HepG2 (cell line): ENCODE measurements around the gene ACP2. TPM values are rescaled to one million over a fixed set of nuclear protein-coding genes. Genes with fewer than 3 reads are reported as not detected.
A peak's percentile ranks its signal among the peaks of the same experiment; 100 is the strongest.

ENCODE experiments used
- ATAC-seq: fragments of 200-7000 bp; cut with Tn5 transposase; 3 replicates; pipeline ENCODE4 v1.9.1; 2020; ENCODE audit warnings: mild to moderate bottlenecking, moderate library complexity
- BruUV-seq: library from RNA; stranded (reverse); fragments of 400-500 nt; replicated peaks from 2 replicates; lab custom pipeline; 2021; lab: Mats Ljungman, UMichigan
- CTCF ChIA-PET: fragments of 300-600 bp; formaldehyde crosslinking; extraction: SDS; loops from one replicate; lab custom pipeline; 2021; ENCODE audit warnings: low total read pairs, inconsistent platforms, low intra/inter-chr PET ratio; lab: Yijun Ruan, JAX
- POLR2A ChIA-PET: fragments of 350-600 bp; sonication (Branson Sonifier 250); formaldehyde crosslinking; loops from one replicate; lab custom pipeline; 2020; ENCODE audit warnings: antibody characterized with exemption, inconsistent platforms; lab: Yijun Ruan, JAX
- DNase-seq: peaks from one replicate; pipeline ENCODE4 v3.0.0-alpha.2; 2015; ENCODE audit warnings: low spot score
- FAIRE-seq: peaks from 3 replicates; lab custom pipeline; 2011; peaks lifted over from hg19 to GRCh38; lab: Jason Lieb, UNC
- H2AFZ ChIP-seq: one replicate; pipeline ENCODE4 v1.6.1; 2011; ENCODE audit warnings: low read length, inconsistent platforms
- H3K27ac ChIP-seq: fragments of 300-600 bp; 3 replicates; pipeline ENCODE4 v1.8.0; 2011; ENCODE audit warnings: mixed run types, mild to moderate bottlenecking, mixed read lengths, low read length, inconsistent platforms; ENCODE audit not compliant: insufficient read depth; ENCODE audit errors: extremely low read length
- H3K27me3 ChIP-seq, 2 experiments: fragments of 200-600 bp in 1 of 2; 2 replicates in 1 of 2; 3 replicates in 1 of 2; pipeline versions ENCODE4 v1.6.0 to v1.8.0; 2011; ENCODE audit warnings: low read length in 2 of 2, mild to moderate bottlenecking in 2 of 2, moderate library complexity in 2 of 2, inconsistent platforms in 1 of 2; ENCODE audit not compliant: insufficient read depth in 2 of 2, control insufficient read depth in 1 of 2
- H3K36me3 ChIP-seq, 2 experiments: fragments of 200-600 bp in 1 of 2; replicated peaks in 1 of 2; 2 replicates in 1 of 2; 3 replicates in 1 of 2; pipeline versions ENCODE4 v1.5.1 to v1.8.0; 2011; ENCODE audit warnings: low read length in 2 of 2, inconsistent platforms in 1 of 2; ENCODE audit not compliant: insufficient read depth in 2 of 2, control insufficient read depth in 1 of 2
- H3K4me1 ChIP-seq: 2 replicates; pipeline ENCODE4 v1.5.1; 2012; ENCODE audit warnings: low read length, inconsistent platforms; ENCODE audit not compliant: insufficient read depth
- H3K4me2 ChIP-seq: 2 replicates; pipeline ENCODE4 v1.6.0; 2011; ENCODE audit warnings: low read depth, low read length, inconsistent platforms
- H3K4me3 ChIP-seq, 3 experiments: fragments of 200-600 bp in 1 of 3; sonication (generic), shearing (Covaris generic) in 1 of 3; replicated peaks in 1 of 3; 2 replicates each; pipeline ENCODE4 v1.5.1; 2011 to 2016; ENCODE audit warnings: low read length in 3 of 3, inconsistent platforms in 2 of 3, low read depth in 2 of 3, mild to moderate bottlenecking in 2 of 3, control low read depth in 1 of 3, mixed read lengths in 1 of 3; ENCODE audit not compliant: insufficient read depth in 1 of 3
- H3K79me2 ChIP-seq: one replicate; pipeline ENCODE4 v1.6.1; 2011; ENCODE audit warnings: low read length, inconsistent platforms; ENCODE audit not compliant: insufficient read depth
- H3K9ac ChIP-seq: 2 replicates; pipeline ENCODE4 v1.6.0; 2011; ENCODE audit warnings: mild to moderate bottlenecking, low read depth, low read length, inconsistent platforms; ENCODE audit not compliant: insufficient read depth
- H3K9me3 ChIP-seq: 2 replicates; pipeline ENCODE4 v1.5.1; 2012; ENCODE audit warnings: mild to moderate bottlenecking, low read length
- H4K20me1 ChIP-seq: 2 replicates; pipeline ENCODE4 v1.6.0; 2011; ENCODE audit warnings: inconsistent platforms, mild to moderate bottlenecking, low read length, moderate library complexity; ENCODE audit not compliant: insufficient read depth
- ATF4 ChIP-seq, 2 experiments: fragments of 450-650 bp in 1 of 2; sonication (generic) in 1 of 2; formaldehyde crosslinking; IDR thresholded peaks; 2 replicates each; pipeline versions ENCODE4 v1.5.0 to v1.8.0; 2020 to 2022; ENCODE audit warnings: mild to moderate bottlenecking in 1 of 2, missing genetic modification reagents in 1 of 2
- BCL6 ChIP-seq: IDR thresholded peaks from 2 replicates; pipeline ENCODE4 v1.6.1; 2016; ENCODE audit warnings: missing genetic modification reagents, missing compliant biosample characterization
- CEBPB ChIP-seq: IDR thresholded peaks from 2 replicates; pipeline ENCODE4 v1.6.1; 2011; ENCODE audit warnings: low read depth, low read length, improper control_type of control experiment, borderline replicate concordance
- CEBPG ChIP-seq: IDR thresholded peaks from 2 replicates; pipeline ENCODE4 v1.6.1; 2016
- FOSL2 ChIP-seq: sonication (generic); formaldehyde crosslinking; IDR thresholded peaks from 2 replicates; pipeline ENCODE4 v1.4.0; 2020; ENCODE audit warnings: missing genetic modification reagents
- GFI1 ChIP-seq: sonication (generic); formaldehyde crosslinking; IDR thresholded peaks from 2 replicates; pipeline ENCODE4 v1.5.0; 2020; ENCODE audit warnings: missing genetic modification reagents, mild to moderate bottlenecking, borderline replicate concordance
- HMG20A ChIP-seq: IDR thresholded peaks from 2 replicates; pipeline ENCODE4 v1.6.1; 2016; ENCODE audit warnings: borderline replicate concordance
- PRPF4 ChIP-seq: fragments of 200-400 bp; formaldehyde crosslinking; IDR thresholded peaks from 2 replicates; pipeline ENCODE4 v1.6.1; 2016; ENCODE audit warnings: low read length, low read depth; ENCODE audit not compliant: poor library complexity, severe bottlenecking
- SAP130 ChIP-seq: IDR thresholded peaks from 2 replicates; pipeline ENCODE4 v1.6.1; 2016; ENCODE audit warnings: low read depth
- ZFY ChIP-seq: sonication (generic); formaldehyde crosslinking; IDR thresholded peaks from 2 replicates; pipeline ENCODE4 v1.4.0; 2020; ENCODE audit warnings: missing genetic modification reagents
- ZNF615 ChIP-seq: sonication (generic); formaldehyde crosslinking; IDR thresholded peaks from 2 replicates; pipeline ENCODE4 v1.5.0; 2020; ENCODE audit warnings: mild to moderate bottlenecking, missing genetic modification reagents, borderline replicate concordance
- ZNF776 ChIP-seq: sonication (generic); formaldehyde crosslinking; IDR thresholded peaks from 2 replicates; pipeline ENCODE4 v1.4.0; 2020; ENCODE audit warnings: mild to moderate bottlenecking, missing genetic modification reagents
- WGBS: methylation state at CpG from one replicate; pipeline ENCODE4 v1.1.6; 2017; ENCODE audit warnings: low lambda C conversion rate; 5-methylcytosine and 5-hydroxymethylcytosine counted together
- in situ Hi-C: cut with HindIII; loops from 2 replicates; pipeline ENCODE4 v1.10.0; 2017; ENCODE audit warnings: low pct_unique_long_range_greater_than_20kb; ENCODE audit not compliant: extremely low pct_ligation_motif_present
- intact Hi-C: fragments of 100-400 bp; cut with micrococcal nuclease; formaldehyde crosslinking; loops from one replicate; pipeline ENCODE4 v1.10.0; 2022; ENCODE audit not compliant: unreplicated experiment
- polyA plus RNA-seq, 8 experiments: library from polyadenylated mRNA; depleted of rRNA in 3 of 8; stranded (reverse) in 7 of 8; unstranded in 1 of 8; fragments of >200 nt; fragmentation: Illumina TruSeq in 4 of 8; extraction: Trizol in 4 of 8; gene quantifications; 2 replicates each; pipeline versions ENCODE4 v1.2.1 to v1.2.3, GENCODE V29; 2011 to 2016; ENCODE audit warnings: low read depth in 4 of 8, missing spikeins in 1 of 8, mixed read lengths in 1 of 8; ENCODE audit not compliant: insufficient read depth in 1 of 8
- total RNA-seq, 5 experiments: library from RNA; depleted of rRNA; stranded (reverse); fragments of >200 nt; fragmentation: Illumina TruSeq; extraction: Trizol; gene quantifications; 2 replicates each; pipeline ENCODE4 v1.2.3, GENCODE V29; 2016; ENCODE audit warnings: low read depth in 1 of 5

ACP2 gene
- total and polyA plus RNA-seq, 2 of the 13 experiments (the other 11 are each of a cell fraction or from before 2014, with no cell fraction given): 17.7 to 20.2 TPM

GRCh38 chr11:47220401-47220821 is 28.2 kb downstream of the ACP2 start:
- Histone ChIP-seq H3K4me2 (no peak overlapping the region), H2AFZ (no peak overlapping the region), H3K27ac (no peak overlapping the region), H3K4me3 (no peak overlapping the region), H3K27me3 (no peaks in the 10 kb centered on the region; a peak in 1 of 5 replicates), H3K79me2 (peaks cover 37% of the 10 kb centered on the region), H3K9ac (no peak overlapping the region), H4K20me1 (peaks cover 22% of the 10 kb centered on the region), H3K4me1 (peaks cover 48% of the 10 kb centered on the region), H3K9me3 (no peaks in the 10 kb centered on the region), H3K36me3 (peaks cover 5 to 22% of the 10 kb centered on the region in 2 experiments)
- in situ Hi-C loops (no loop called here), intact Hi-C loops (no loop called here)
- ATAC-seq (no peak), FAIRE-seq (no peak), DNase-seq (peak; percentile 25)
- ChIA-PET CTCF (no interaction called here), POLR2A (interaction anchor here (0.7 to 2.1 kb wide), 13 partner anchors 10 to 303 kb away, joined by 3 to 15 read pairs (median 3); partner anchors contain the start of gene ACP2)
- no peak for TF ChIP-seq ZFY (CRISPR knock-in tag)
- TF ChIP-seq PRPF4: no peak
- TF ChIP-seq GFI1 (CRISPR knock-in tag): peak; percentile 48; the same call in 1 of the 2 replicates
- 0 out of 2 replicates have a peak, but pooled peaks have one; percentile 55 for TF ChIP-seq BCL6
- TF ChIP-seq SAP130: 0 out of 2 replicates have a peak, but pooled peaks have one; percentile 12
- no peak for TF ChIP-seq ZNF615 (CRISPR knock-in tag)
- TF ChIP-seq ZNF776: no peak
- TF ChIP-seq CEBPG (CRISPR knock-in tag): peak; percentile 46; the same call in 1 of the 2 replicates
- peak; percentile 57; the same call in 1 of the 2 replicates for TF ChIP-seq CEBPB
- TF ChIP-seq HMG20A (CRISPR knock-in tag): 0 out of 2 replicates have a peak, but pooled peaks have one; percentile 15
- peak in 1 of 2 experiments; percentile 67; a peak in 2 of 4 replicates for TF ChIP-seq ATF4 (CRISPR knock-in tag; IDR thresholded peaks at IDR 0.05)
- peak; percentile 30; the same call in 1 of the 2 replicates for TF ChIP-seq FOSL2 (CRISPR knock-in tag)
- WGBS: 81% methylated on average over 1 of the region's 1 CpG
- BruUV-seq: no TSS peak
